HL-60 (cell line): Measurements from ENCODE around the gene FCN2.

ENCODE experiments used
- DNase-seq, 2 experiments: peaks; one replicate each; pipeline ENCODE4 v3.0.0-alpha.2; 2010 to 2020; ENCODE audit warnings: low read depth in 1 of 2, low spot score in 1 of 2
- H3K27ac ChIP-seq: fragments of 250-450 bp; sonication (Bioruptor Pico); replicated peaks from 2 replicates; pipeline ENCODE4 v1.5.1; 2020; ENCODE audit warnings: mild to moderate bottlenecking, moderate library complexity
- H3K27me3 ChIP-seq: fragments of 250-450 bp; sonication (Bioruptor Pico); 2 replicates; pipeline ENCODE4 v1.5.1; 2021; ENCODE audit warnings: mild to moderate bottlenecking, moderate library complexity; ENCODE audit not compliant: insufficient read depth, poor library complexity, severe bottlenecking
- H3K4me3 ChIP-seq: replicated peaks from 2 replicates; pipeline ENCODE4 v1.5.1; 2011; ENCODE audit warnings: mild to moderate bottlenecking, control low read depth, low read length; ENCODE audit not compliant: insufficient read depth
- CTCF ChIP-seq: IDR thresholded peaks from one replicate; pipeline ENCODE4 v1.5.1; 2011; ENCODE audit warnings: low read length, control low read depth, inconsistent platforms; ENCODE audit not compliant: insufficient read depth
- GABPA ChIP-seq: IDR thresholded peaks from 2 replicates; pipeline ENCODE4 v1.6.1; 2012; ENCODE audit warnings: low read depth
- POLR2AphosphoS5 ChIP-seq: IDR thresholded peaks from 2 replicates; pipeline ENCODE4 v1.6.1; 2012; ENCODE audit warnings: low read depth
- REST ChIP-seq: IDR thresholded peaks from 2 replicates; pipeline ENCODE4 v1.6.1; 2012; ENCODE audit warnings: low read depth; ENCODE audit not compliant: insufficient replicate concordance
- SPI1 ChIP-seq: IDR thresholded peaks from 2 replicates; pipeline ENCODE4 v1.6.1; 2012; ENCODE audit warnings: low read depth, mild to moderate bottlenecking, borderline replicate concordance

FCN2 gene

GRCh38 chr9:134890155-134890495 is 9.5 kb downstream of the FCN2 start:
- Histone ChIP-seq H3K4me3 (no peak overlapping the region), H3K27ac (no peak overlapping the region), H3K27me3 (no peaks in the 10 kb centered on the region)
- DNase-seq = no peak
- TF ChIP-seq GABPA = no peak
- TF ChIP-seq REST = no peak
- no peak for TF ChIP-seq SPI1
- no peak for TF ChIP-seq CTCF
- no peak for TF ChIP-seq POLR2AphosphoS5

- H3K27me3 ChIP-seq = no peaks in the 10 kb centered on the region
- DNase-seq = no peak
- H3K27ac ChIP-seq = no peak overlapping the region
- TF ChIP-seq CTCF (no peak), POLR2AphosphoS5 (no peak), REST (no peak), GABPA (no peak), SPI1 (no peak)
- no peak overlapping the region for H3K4me3 ChIP-seq
These were observed 10.4 kb downstream of the FCN2 start for GRCh38 chr9:134891053-134891452.

GRCh38 chr9:134891713-134892112 is 11.1 kb downstream of the FCN2 start:
- Histone ChIP-seq H3K4me3 (no peak overlapping the region), H3K27ac (no peak overlapping the region), H3K27me3 (no peaks in the 10 kb centered on the region)
- TF ChIP-seq GABPA (no peak), CTCF (no peak), REST (no peak), SPI1 (no peak), POLR2AphosphoS5 (no peak)
- no peak for DNase-seq
